PC-3 (cell line): ENCODE data around the gene RNF215.

Experiments used
- CTCF ChIP-seq: fragments of 300-600 bp; sonication (generic); conservative IDR thresholded peaks from 2 replicates; pipeline ENCODE4 v1.5.1; 2017; ENCODE audit warnings: antibody characterized with exemption, low read depth, mild to moderate bottlenecking, low read length
- EZH2 ChIP-seq: fragments of 300-600 bp; sonication (generic); IDR thresholded peaks from one replicate; pipeline ENCODE4 v1.6.1; 2017; ENCODE audit warnings: antibody characterized with exemption, mild to moderate bottlenecking, low read length; ENCODE audit not compliant: unreplicated experiment

- TF ChIP-seq CTCF: no peak
- TF ChIP-seq EZH2: no peak
Measured at GRCh38 chr22:30392661-30393321, 5.6 kb upstream of the RNF215 start.
